ENCODE data around the gene G3BP1.
A peak's percentile ranks its signal among the peaks of the same experiment; 100 is the strongest.
"Not testable (repeated sequence)": the region's sequence is repeated elsewhere in the genome, so short reads cannot be mapped to it uniquely, and the experiment has no call there.

G3BP1 gene

DNA sequence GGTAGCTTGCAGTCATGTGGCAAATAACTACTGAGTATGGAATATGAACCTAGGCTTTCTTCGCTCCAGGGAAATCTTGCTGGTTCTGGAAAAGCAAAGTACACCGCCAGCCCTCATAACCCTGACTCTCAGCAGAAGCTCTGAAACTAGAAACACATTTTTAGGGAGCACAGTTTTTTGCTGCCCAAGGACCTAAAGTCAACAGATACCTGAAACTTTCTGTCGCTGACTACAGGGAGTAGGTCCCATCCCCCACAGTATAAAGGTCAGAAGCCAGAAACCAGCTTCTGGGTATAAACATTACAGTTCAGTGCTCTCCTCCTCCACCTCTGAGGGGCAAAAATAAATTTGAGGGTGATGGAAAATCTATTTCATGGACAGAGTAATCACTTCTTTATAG, 16.4 kb upstream of the G3BP1 start:
- DNase-seq (ENCODE audit: low read depth, low spot score), result no peak

DNA sequence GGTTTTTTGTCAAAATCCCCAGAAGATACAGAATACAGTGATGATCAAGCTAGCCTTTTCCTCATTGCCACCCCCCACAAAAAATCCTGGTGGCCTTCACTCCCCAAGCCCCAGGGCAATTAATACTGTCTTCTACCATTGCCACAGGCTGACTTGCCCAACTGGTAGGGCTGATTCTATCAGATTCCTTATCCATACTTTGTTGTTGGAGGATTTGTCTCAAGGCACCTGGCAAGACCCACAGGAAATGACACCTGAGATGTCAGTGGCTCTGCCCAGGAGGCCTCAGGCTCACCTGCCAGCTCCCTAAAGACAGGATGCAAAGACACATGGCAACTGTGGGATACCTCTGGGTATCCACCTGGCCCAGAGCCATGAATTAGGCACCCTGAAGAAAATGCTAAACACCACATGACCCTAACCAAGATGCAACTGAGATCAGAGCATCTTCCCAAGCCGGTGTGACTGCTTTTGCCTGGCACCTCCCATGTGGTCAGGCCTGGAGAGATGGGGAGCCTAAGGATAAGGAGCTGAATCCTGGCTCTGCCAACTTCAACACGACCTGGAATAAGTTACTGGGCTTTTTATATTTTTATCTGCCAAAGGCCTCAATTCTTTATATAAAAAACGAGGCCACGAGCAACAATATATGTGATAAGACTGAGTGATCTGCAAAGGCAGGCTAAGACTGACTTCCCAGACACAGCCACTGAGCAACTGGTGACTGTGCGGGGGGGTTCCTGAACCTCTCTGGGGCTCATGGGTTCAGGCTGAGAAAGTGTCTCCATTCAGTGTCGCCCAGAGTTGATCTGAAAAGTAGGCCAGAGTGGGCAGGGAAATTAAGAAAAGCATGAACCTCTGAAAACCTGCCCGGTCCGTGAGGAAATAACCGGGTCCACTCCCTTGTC, 14.3 kb upstream of the G3BP1 start:
- no peak for DNase-seq (ENCODE audit: low read depth, low spot score)

DNA sequence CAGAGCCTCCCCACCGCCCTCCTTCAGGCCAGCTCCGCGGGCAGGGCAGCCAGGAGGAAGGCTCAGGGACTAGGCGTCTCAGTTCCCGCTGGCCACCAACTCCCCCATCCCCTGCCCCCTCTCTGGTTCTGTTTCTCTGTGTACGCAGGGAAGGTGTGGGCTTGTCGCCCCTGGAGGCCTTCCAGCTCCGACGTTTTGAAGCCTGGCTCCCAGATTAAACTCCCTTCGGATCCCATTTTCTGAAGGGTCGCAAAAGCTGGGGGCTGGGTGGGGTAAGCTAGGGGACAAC, 13.7 kb upstream of the G3BP1 start:
- no peak for DNase-seq (ENCODE audit: low read depth, low spot score)

DNA sequence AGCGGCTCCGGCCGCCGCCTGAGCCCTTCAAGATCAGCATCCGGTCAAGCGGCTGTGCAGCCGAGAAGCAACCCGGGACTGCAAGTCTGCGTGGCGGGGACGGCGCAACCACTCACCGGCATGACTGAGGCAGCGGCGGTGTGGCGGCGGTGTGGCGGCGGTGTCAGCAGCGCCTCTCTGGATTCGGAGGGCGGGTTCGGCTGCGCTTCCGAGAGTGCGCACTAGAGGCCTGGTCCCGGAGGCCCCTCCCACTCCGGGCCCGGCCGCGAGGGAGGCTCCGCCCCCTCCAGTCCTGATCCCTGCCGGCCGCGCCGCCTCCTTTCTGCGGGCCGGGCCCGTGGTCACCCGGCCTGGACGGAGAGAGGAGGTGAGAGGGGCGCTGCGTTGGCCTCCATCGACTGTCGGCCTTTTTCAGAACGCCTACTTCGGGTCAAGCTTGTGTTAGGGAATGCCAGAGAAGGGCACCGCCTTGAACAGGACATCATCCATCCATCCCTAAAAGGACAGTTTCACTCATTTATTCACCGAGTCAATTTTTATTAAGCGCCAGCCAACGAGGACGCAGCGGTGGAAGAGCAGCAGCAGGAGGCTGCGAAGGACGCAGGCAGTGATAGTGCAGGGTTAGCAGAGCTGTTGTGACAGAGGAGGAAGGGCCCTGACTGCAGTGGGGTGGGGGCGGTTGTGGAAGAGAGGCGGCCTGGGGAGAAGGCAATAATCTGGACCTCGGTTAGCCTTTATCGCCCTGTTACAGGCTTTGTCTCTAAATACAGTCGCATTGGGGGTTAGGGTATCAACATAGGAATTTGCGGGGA, 13.1 kb upstream of the G3BP1 start, which contains the start of gene ATOX1:
ATOX1 (minus strand) TSS at position 202 of the 812 bp plus-strand sequence; CDS start at position 122, 80 bp downstream.
- DNase-seq (ENCODE audit: low read depth, low spot score), result peak; percentile 98

DNA sequence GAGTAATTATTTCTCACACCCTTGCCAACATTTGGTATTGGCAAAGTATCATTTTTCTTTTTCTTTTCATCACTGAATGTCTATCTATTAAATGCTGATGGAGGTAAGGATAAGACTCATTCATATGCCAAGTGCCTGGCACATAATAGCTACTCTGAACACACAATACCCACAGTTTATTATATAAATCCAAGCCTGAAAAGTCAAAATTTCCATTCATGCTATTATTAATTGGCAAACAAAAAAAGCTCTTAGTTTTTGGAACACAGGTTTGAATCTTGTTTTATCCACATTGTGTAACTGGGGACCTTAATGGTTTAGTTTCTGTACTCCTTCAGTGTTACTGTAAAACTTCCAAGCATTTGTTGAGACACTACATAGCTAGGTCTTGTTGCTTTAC, 7.0 kb upstream of the G3BP1 start:
- DNase-seq (ENCODE audit: low read depth, low spot score), result no peak

DNA sequence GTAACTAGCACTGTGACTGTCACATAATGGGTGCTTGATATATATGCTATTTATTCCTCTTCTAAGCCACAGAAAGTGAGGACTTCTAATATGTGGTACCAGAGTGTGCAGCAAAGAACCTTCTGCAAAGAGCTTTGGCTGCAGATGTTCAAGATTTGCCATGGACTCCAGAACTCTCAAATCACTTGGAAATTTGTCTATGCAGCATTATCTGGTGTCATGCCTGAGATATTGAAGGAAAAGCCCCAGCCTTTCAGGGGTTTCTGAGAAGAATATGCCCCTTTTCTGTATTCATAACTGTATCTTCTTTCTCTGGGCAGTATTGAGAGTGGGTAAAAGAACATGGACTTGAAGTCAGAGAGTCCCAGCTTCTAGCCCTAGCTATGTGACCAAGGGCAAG, 4.8 kb upstream of the G3BP1 start:
- DNase-seq (ENCODE audit: low read depth, low spot score), result no peak

DNA sequence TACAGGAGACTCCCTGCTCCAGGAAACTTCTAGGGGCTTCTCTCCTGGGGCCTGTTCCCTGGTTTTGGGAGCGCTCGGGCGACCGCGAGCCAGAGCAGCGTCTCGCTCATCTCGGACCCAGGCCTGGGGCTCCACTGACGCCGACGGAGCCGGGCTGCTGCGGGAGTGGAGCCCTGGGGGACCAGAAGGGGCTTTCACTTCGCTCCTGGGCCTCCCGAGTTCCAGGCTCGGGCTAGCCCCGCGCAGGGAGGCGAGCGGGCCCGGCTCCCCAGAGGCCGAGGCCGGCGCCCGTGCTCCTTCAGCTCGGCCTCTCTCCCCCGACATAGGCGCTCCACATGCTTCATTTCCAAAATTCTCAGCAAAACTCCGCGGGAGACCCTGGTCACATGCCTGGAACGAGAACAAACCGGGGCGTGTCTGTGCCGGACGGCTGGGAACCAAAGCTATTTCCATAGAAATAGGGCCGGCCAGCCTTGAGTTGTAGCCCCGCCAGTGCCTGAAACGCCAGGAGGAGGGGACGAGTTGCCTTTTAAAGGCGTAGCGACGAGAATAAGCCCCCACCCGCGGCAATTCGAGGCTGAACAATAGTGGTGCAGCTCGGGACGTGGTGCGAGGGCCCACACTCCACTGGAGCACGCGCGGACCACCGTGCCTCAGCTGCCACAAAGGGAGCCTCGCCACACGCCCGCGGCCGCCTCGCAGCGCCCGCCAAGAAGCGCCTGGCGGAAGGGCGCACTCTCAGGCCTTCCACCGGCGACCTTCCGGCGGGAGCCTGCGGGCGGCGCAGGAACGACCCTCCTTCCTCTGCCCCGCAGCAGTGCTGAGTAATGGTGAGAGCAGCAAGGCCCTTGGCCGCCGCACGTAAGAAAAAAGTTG, 1.1 kb upstream of the G3BP1 start:
- DNase-seq (ENCODE audit: low read depth, low spot score), result peak; percentile 88

DNA sequence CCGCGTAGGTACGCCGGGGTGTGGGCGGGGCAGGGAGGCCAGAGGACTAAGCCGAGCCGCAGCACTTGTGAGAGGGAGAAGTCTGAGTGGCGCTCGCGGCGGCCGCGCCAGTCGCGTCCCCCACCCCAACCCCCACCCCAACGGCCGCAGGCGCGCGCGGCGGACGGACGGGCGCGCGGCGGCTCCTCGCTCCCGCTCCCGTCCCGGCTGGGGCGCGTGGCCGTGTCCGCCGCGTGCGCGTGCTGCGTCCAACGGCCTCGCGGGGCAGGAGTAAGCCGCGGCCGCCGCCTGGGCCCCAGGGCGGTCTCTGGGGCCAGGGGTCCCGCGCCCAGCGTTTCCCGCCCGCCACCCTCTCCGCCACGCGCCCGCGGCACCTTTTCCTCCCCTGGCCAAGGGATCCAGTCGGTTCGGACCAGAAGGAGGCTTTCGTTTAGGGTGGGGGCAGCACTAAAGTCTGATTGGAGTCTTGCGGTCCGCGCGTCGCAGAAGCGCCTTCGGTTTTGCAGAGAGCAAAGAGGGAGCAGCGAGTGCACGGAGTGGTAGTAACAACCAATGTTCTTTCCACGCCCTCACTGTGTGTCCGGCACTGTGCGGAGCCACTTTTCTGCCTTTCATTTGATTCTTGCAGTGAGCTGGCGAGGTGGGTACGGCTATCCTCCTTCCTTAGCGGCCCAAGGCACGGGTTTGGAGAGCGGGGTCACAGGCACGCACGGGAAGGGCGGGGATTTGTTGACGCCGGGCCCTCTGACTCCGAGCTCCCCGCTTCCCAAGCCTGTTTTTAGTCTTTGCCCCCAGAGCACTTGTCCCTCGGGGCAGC, 483 bp downstream of the G3BP1 start:
- DNase-seq (ENCODE audit: low read depth, low spot score), result no peak

DNA sequence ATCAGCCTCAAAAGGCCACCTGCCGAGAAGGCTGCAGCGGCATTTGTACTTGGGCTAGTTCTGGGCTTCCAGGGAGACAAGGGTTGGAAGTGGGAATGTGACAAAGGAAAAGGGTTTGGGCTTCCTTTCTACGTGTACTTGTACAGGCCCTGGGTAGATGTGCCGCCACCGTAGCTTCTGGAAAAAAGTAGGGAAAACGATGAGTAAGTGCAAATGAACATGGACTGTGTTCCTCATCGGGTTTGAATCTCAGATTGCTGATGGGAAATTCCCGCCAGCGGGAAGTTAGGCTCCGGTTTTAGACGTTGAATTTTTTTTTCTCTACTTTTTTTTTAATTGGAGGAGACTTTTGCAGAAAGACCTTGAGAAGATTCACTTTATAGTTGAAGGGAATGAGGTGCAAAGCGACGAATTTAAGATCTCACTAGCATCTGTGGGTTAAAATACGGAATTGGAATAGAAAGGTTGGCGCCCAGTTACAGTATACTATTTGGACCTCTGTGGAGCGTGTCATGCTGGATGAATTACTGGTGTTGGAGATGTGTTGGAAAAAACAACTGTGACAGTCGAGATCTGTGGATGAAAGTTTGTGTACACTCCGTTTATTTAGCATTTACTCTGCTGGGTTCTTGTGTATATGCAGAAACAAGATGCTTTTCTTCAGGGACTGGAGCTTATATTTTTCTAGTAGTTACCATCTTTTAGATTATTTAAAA, 1.2 kb downstream of the G3BP1 start:
- peak; percentile 54 for DNase-seq (ENCODE audit: low read depth, low spot score)

DNA sequence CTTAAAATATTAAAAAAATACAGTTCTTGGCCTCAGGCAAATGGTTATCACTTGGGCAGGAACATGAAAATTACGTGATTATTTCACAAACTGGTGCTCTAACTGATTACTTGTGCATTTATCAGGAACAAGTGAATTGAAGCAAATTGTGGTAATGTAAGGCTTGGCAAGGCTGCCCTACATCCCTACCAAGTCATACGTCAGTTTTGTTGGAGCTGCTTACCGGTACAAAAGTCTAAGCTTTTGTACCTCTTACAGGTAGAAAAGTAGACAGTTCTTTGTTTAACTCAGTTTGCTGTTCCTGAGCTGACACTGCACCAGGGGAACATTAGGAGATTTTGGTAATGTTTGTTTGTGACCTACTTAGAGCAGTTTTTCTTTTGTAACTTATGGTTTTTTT, 2.2 kb downstream of the G3BP1 start:
- peak; percentile 19 for DNase-seq (ENCODE audit: low read depth, low spot score)

DNA sequence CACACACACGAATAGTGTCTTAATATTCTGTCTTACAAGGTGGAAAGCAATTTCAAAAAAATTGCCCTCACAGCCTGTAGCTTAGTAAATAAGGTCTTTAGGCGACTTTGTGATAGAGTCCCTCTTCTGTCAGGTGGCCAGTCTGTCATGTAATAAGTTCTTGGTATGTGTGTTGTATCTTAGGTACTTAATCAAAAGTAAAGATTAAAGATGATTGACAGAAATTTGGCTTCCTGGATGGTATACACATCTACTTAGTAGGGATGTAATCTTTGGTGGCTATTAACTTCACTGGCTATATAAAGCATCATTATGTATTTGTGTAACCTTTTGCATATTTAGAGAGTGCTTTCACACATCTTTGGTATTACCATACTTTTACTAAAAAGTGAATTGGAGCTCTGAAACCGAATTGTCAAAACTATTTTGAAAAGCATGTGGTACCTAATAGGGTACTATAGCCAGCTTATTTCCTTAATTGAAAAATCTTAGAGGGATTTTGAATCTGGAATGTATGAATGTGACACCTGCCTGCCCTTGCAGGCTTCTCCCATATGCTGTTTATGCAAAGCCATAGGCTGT, 3.4 kb downstream of the G3BP1 start:
- DNase-seq (ENCODE audit: low read depth, low spot score), result no peak

DNA sequence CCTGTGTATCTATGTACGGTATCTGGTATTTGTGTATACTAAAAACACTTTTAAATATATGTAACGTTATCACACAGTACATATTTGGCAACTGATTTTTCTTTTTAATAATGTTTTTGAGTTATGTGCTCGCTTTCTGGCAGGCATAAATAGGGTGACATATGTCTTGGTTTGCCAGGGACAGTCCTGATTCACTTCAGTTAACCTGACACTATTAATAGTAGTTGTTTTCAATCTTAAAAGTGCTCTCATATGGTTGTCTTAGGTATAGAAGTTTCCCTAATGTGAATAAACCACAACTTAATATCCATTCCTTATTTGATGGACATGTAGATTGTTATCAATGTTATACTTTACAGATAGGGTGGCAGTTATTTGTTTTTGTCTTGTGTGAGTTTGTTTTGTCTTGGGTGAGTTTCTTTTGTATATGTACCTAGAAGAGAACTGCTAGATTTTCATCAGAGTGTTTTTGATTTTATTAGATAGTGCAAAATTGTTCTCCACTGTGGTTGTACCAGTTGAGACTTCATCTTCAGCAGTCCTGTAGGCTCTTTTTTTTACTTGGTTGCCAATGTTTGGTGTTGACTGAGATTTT, 7.9 kb downstream of the G3BP1 start:
- DNase-seq (ENCODE audit: low read depth, low spot score), result no peak

DNA sequence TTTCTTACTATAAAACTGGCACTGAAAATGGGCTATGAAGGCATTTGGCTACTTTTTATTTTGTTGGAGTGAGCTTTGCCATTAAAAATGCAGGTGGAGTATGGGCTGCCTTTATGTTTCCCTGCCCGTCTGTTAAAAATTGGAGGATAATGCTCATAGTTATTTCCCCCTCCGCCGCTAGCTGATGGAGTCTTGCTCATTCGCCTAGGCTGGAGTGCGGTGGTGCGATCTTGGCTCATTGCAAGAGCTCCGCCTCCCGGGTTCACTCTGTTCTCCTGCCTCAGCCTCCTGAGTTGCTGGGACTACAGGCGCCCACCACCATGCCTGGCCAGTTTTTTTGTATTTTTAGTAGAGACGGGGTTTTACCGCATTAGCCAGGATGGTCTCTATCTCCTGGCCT, 8.6 kb downstream of the G3BP1 start:
- no peak for DNase-seq (ENCODE audit: low read depth, low spot score)

DNA sequence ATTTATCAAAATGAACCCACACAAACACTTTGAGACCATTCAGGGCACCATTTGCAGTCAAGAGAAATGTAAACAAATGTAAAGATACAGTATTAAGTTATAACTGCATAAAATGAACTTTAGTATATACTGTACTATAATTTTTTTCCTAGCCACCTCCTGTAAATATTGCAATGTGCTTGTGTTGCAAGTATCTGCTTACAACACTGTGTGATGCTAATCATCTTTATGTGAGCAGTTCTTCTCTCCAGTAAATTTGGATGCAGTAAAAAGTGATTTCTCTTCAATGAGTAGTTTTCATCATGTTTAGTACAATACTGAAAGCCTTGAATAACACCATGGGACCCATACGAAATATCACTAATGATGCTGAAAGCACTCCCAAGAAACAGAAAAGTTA, 9.4 kb downstream of the G3BP1 start:
- no peak for DNase-seq (ENCODE audit: low read depth, low spot score)

DNA sequence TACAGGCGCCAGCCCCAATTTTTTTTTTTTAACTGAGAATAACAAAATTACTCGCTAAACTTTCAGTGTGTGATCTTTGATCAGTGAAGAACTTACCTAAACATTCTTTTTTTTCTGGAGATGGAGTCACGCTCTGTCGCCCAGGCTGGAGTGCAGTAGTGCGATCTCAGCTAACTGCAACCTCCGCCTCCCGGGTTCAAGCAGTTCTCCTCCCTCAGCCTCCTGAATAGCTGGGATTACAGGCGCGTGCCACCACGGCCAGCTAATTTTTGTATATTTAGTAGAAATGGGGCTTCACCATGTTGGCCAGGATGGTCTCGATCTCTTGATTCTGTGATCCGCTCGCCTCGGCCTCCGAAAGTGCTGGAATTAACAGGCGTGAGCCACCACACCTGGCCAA, 11.9 kb downstream of the G3BP1 start:
- DNase-seq (ENCODE audit: low read depth, low spot score), result not testable (repeated sequence)

DNA sequence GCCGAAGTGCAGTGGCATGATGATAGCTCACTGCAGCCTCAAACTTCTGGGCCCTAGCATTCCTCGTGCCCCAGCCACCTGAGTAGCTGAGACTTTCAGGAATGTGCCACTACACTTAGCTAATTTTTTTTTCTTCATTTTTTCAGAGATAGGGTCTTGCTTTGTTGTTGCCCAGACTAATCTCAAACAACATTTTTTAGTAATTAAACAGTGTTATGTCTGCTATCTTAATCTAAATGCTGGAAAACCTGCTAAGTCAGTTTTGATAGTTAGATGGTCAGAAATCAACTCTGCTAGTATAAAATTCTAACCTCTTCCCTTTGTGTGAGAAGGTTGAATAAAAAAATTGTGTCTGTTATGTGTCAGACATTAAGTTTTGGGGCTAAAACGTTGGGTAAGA, 12.4 kb downstream of the G3BP1 start:
- no peak for DNase-seq (ENCODE audit: low read depth, low spot score)

DNA sequence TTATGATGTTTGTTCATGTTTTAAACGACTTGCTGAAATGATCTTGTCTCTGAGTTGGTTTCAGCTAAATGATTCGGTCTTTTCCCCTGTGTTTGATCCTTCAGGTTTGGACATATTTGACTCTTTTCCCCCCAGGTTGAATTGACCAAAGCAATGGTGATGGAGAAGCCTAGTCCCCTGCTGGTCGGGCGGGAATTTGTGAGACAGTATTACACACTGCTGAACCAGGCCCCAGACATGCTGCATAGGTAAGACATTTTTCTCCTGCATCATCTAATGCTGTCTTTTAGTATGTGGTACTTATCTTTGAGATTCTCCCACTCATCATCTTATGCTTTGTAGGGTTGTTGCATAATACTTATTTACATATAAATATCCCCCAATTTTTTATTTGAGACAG, 14.7 kb downstream of the G3BP1 start:
- DNase-seq (ENCODE audit: low read depth, low spot score), result no peak

DNA sequence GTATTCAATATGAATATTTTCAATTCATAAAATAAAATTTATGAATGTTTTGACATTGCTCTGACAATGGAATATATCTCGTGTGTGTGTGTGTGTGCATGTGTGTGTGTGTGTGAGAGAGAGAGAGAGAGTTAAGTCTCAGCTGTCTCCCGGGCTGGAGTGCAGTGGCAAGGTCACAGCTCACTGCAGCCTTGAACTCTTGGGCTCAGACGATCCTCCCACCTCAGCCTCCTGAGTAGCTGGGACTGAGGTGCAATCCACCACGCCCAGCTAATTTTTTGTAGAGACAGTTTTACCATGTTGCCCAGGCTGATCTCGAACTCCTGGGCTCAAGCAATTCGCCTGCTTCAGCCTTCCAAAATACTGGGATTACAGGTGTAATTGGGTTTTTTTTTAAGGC, 16.1 kb downstream of the G3BP1 start:
- DNase-seq (ENCODE audit: low read depth, low spot score), result no peak

DNA sequence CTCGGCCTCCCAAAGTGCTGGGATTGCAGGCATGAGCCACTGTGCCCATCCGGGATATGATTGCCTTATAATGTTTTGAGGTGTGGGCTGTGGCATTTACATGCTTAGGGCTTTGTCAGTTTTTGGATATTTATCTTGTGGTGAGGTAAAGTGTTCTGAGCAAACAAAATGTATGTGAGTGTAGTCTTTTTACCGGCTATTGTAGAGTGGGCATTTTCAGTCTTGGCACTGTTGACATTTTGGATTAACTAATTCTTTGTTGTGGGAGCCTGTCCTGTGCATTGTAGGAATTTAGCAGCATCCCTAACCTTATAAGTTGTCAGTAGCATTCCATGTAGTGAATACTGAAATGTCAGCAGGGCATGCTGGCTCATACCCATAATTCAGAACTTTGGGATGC, 21.6 kb downstream of the G3BP1 start:
- no peak for DNase-seq (ENCODE audit: low read depth, low spot score)

DNA sequence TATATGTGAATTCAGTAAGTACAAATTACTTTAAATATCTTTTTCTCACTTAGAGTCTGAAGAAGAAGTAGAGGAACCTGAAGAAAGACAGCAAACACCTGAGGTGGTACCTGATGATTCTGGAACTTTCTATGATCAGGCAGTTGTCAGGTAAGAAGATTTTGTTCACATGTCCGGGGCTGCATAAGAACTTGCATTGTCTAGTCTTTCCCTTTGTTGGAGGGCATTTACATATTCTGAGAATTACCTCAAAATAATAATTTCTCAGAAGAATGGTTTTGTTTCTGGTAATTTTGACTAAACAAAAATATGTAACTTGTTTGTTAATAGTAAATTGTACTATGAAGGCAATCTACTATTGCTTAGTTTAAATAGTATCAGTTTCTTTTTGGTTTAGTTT, 23.7 kb downstream of the G3BP1 start:
- no peak for DNase-seq (ENCODE audit: low read depth, low spot score)
